WTC11 (cell line): ENCODE results near the gene ADCY5. TPM values are rescaled to one million over a fixed set of nuclear protein-coding genes. Genes with fewer than 3 reads are reported as not detected.

Experiments
- ATAC-seq: fragments of 200-7000 bp; cut with Tn5 transposase; 2 replicates; pipeline ENCODE4 v1.10.0; 2021; ENCODE audit warnings: mild to moderate bottlenecking, moderate library complexity
- CTCF ChIA-PET: fragments of 300-600 bp; sonication (Branson Sonifier 250); formaldehyde crosslinking; loops from one replicate; lab custom pipeline; 2021; ENCODE audit warnings: antibody characterized with exemption; lab: Charles Lee
- POLR2A ChIA-PET: fragments of 350-600 bp; sonication (Branson Sonifier 250); formaldehyde crosslinking; loops from one replicate; lab custom pipeline; 2021; ENCODE audit warnings: antibody characterized with exemption; lab: Charles Lee
- DNase-seq: peaks from one replicate; pipeline ENCODE4 v3.0.0; 2021; ENCODE audit warnings: low spot score
- H3K27ac Mint-ChIP-seq: 2 replicates; pipeline ENCODE4 v1.8.0; 2021; ENCODE audit warnings: mixed read lengths
- H3K27me3 Mint-ChIP-seq: 2 replicates; pipeline ENCODE4 v1.8.0; 2021; ENCODE audit warnings: low read depth, mild to moderate bottlenecking, moderate library complexity, mixed read lengths
- H3K36me3 Mint-ChIP-seq: 2 replicates; pipeline ENCODE4 v1.8.0; 2021; ENCODE audit warnings: mixed read lengths
- H3K4me1 Mint-ChIP-seq: 2 replicates; pipeline ENCODE4 v1.8.0; 2022; ENCODE audit warnings: mixed read lengths
- H3K4me3 Mint-ChIP-seq: 2 replicates; pipeline ENCODE4 v1.8.0; 2021; ENCODE audit warnings: mild to moderate bottlenecking, moderate library complexity, mixed read lengths
- H3K9me3 Mint-ChIP-seq: 2 replicates; pipeline ENCODE4 v1.8.0; 2021; ENCODE audit warnings: mixed read lengths
- ATF1 ChIP-seq: sonication (generic); formaldehyde crosslinking; IDR thresholded peaks from 2 replicates; pipeline ENCODE4 v1.8.1; 2023; ENCODE audit warnings: mild to moderate bottlenecking, moderate library complexity, missing genetic modification reagents
- EMX1 ChIP-seq: fragments of 250-450 bp; sonication (Bioruptor Pico); IDR thresholded peaks from 2 replicates; pipeline ENCODE4 v1.8.0; 2021; ENCODE audit warnings: mild to moderate bottlenecking
- ERG ChIP-seq: fragments of 250-450 bp; sonication (Bioruptor Pico); IDR thresholded peaks from 2 replicates; pipeline ENCODE4 v1.8.0; 2021; ENCODE audit warnings: mild to moderate bottlenecking
- FOXP4 ChIP-seq: sonication (generic); formaldehyde crosslinking; IDR thresholded peaks from 2 replicates; pipeline ENCODE4 v1.8.0; 2022; ENCODE audit warnings: mild to moderate bottlenecking, missing genetic modification reagents
- GABPB1 ChIP-seq: sonication (generic); formaldehyde crosslinking; IDR thresholded peaks from 2 replicates; pipeline ENCODE4 v1.8.1; 2023; ENCODE audit warnings: mild to moderate bottlenecking, missing genetic modification reagents
- IRF2 ChIP-seq: sonication (generic); formaldehyde crosslinking; IDR thresholded peaks from 2 replicates; pipeline ENCODE4 v1.8.0; 2022; ENCODE audit warnings: low read depth, missing genetic modification reagents, borderline replicate concordance
- JAZF1 ChIP-seq: fragments of 250-450 bp; sonication (Bioruptor Pico); IDR thresholded peaks from 2 replicates; pipeline ENCODE4 v1.9.0; 2021; ENCODE audit warnings: moderate library complexity, mild to moderate bottlenecking, inconsistent platforms
- MYBL2 ChIP-seq: sonication (generic); formaldehyde crosslinking; IDR thresholded peaks from 2 replicates; pipeline ENCODE4 v1.8.1; 2023; ENCODE audit warnings: mild to moderate bottlenecking, moderate library complexity, missing genetic modification reagents
- NR3C1 ChIP-seq: sonication (generic); formaldehyde crosslinking; conservative IDR thresholded peaks from 2 replicates; pipeline ENCODE4 v1.8.1; 2023; ENCODE audit warnings: low read depth, mild to moderate bottlenecking, missing genetic modification reagents
- PRRX2 ChIP-seq: fragments of 250-450 bp; sonication (Bioruptor Pico); IDR thresholded peaks from 2 replicates; pipeline ENCODE4 v1.8.0; 2021; ENCODE audit warnings: mild to moderate bottlenecking
- ZNF281 ChIP-seq: sonication (generic); formaldehyde crosslinking; IDR thresholded peaks from 2 replicates; pipeline ENCODE4 v1.8.0; 2023; ENCODE audit warnings: mild to moderate bottlenecking, missing genetic modification reagents
- ZNF317 ChIP-seq: sonication (generic); formaldehyde crosslinking; IDR thresholded peaks from 2 replicates; pipeline ENCODE4 v1.8.1; 2023; ENCODE audit warnings: low read depth, mild to moderate bottlenecking, moderate library complexity, missing genetic modification reagents, borderline replicate concordance
- total RNA-seq: library from RNA; stranded (reverse); gene quantifications from 3 replicates; pipeline ENCODE4 v1.2.3, GENCODE V29; 2021
- TF ChIP-seq, protein P1 (sequence below): sonication (generic); formaldehyde crosslinking; IDR thresholded peaks from 2 replicates; pipeline ENCODE4 v1.8.0; 2023; ENCODE audit warnings: missing genetic modification reagents, mild to moderate bottlenecking, borderline replicate concordance
- TF ChIP-seq, protein P2 (sequence below): sonication (generic); formaldehyde crosslinking; IDR thresholded peaks from 2 replicates; pipeline ENCODE4 v1.8.0; 2022; ENCODE audit warnings: mild to moderate bottlenecking, missing genetic modification reagents
- TF ChIP-seq, protein P3 (sequence below): sonication (generic); formaldehyde crosslinking; IDR thresholded peaks from 2 replicates; pipeline ENCODE4 v1.8.1; 2023; ENCODE audit warnings: mild to moderate bottlenecking, moderate library complexity, missing genetic modification reagents

Gene ADCY5
- total RNA-seq, 1 experiment from 2014 or later: 23.5 TPM

GRCh38 chr3:123458255-123458654, 9.4 kb upstream of the ADCY5 start:
- no peak for DNase-seq
- H3K9me3 Mint-ChIP-seq: no peaks in the 10 kb centered on the region
- TF ChIP-seq JAZF1 (CRISPR knock-in tag) (no peak), GABPB1 (CRISPR knock-in tag) (no peak), ERG (CRISPR knock-in tag) (no peak), IRF2 (CRISPR knock-in tag) (no peak), ZNF281 (CRISPR knock-in tag) (no peak), EMX1 (CRISPR knock-in tag) (no peak), MYBL2 (CRISPR knock-in tag) (no peak), ZNF317 (CRISPR knock-in tag) (no peak), NR3C1 (no peak), FOXP4 (CRISPR knock-in tag) (no peak), ATF1 (CRISPR knock-in tag) (no peak), PRRX2 (no peak)
- TF ChIP-seq, protein P1, sequence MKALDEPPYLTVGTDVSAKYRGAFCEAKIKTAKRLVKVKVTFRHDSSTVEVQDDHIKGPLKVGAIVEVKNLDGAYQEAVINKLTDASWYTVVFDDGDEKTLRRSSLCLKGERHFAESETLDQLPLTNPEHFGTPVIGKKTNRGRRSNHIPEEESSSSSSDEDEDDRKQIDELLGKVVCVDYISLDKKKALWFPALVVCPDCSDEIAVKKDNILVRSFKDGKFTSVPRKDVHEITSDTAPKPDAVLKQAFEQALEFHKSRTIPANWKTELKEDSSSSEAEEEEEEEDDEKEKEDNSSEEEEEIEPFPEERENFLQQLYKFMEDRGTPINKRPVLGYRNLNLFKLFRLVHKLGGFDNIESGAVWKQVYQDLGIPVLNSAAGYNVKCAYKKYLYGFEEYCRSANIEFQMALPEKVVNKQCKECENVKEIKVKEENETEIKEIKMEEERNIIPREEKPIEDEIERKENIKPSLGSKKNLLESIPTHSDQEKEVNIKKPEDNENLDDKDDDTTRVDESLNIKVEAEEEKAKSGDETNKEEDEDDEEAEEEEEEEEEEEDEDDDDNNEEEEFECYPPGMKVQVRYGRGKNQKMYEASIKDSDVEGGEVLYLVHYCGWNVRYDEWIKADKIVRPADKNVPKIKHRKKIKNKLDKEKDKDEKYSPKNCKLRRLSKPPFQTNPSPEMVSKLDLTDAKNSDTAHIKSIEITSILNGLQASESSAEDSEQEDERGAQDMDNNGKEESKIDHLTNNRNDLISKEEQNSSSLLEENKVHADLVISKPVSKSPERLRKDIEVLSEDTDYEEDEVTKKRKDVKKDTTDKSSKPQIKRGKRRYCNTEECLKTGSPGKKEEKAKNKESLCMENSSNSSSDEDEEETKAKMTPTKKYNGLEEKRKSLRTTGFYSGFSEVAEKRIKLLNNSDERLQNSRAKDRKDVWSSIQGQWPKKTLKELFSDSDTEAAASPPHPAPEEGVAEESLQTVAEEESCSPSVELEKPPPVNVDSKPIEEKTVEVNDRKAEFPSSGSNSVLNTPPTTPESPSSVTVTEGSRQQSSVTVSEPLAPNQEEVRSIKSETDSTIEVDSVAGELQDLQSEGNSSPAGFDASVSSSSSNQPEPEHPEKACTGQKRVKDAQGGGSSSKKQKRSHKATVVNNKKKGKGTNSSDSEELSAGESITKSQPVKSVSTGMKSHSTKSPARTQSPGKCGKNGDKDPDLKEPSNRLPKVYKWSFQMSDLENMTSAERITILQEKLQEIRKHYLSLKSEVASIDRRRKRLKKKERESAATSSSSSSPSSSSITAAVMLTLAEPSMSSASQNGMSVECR (CRISPR knock-in tag): no peak
- TF ChIP-seq, protein P2, sequence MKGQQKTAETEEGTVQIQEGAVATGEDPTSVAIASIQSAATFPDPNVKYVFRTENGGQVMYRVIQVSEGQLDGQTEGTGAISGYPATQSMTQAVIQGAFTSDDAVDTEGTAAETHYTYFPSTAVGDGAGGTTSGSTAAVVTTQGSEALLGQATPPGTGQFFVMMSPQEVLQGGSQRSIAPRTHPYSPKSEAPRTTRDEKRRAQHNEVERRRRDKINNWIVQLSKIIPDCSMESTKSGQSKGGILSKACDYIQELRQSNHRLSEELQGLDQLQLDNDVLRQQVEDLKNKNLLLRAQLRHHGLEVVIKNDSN: no peak
- TF ChIP-seq, protein P3, sequence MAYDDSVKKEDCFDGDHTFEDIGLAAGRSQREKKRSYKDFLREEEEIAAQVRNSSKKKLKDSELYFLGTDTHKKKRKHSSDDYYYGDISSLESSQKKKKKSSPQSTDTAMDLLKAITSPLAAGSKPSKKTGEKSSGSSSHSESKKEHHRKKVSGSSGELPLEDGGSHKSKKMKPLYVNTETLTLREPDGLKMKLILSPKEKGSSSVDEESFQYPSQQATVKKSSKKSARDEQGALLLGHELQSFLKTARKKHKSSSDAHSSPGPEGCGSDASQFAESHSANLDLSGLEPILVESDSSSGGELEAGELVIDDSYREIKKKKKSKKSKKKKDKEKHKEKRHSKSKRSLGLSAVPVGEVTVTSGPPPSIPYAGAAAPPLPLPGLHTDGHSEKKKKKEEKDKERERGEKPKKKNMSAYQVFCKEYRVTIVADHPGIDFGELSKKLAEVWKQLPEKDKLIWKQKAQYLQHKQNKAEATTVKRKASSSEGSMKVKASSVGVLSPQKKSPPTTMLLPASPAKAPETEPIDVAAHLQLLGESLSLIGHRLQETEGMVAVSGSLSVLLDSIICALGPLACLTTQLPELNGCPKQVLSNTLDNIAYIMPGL (CRISPR knock-in tag): no peak
- H3K27me3 Mint-ChIP-seq: peaks cover 4% of the 10 kb centered on the region; the same call in 1 of the 2 replicates
- no peaks in the 10 kb centered on the region for H3K36me3 Mint-ChIP-seq
- 0 out of 2 replicates have a peak, but pooled peaks have one; percentile 11 for ATAC-seq
- CTCF ChIA-PET: interaction anchor here (1.2 to 5.6 kb wide), 5 partner anchors 10 to 151 kb away, joined by 4 to 43 read pairs (median 5); partner anchors contain the start of gene ADCY5
- no peak overlapping the region for H3K27ac Mint-ChIP-seq
- POLR2A ChIA-PET: no interaction called here
- H3K4me3 Mint-ChIP-seq: no peak overlapping the region; the same call in 1 of the 2 replicates
- peaks cover 39% of the 10 kb centered on the region for H3K4me1 Mint-ChIP-seq
